PC-3 (cell line): ENCODE data around the gene LRRIQ4. TPM values are rescaled to one million over a fixed set of nuclear protein-coding genes. Genes with fewer than 3 reads are reported as not detected.

Experiments
- ATAC-seq: fragments of 200-7000 bp; cut with Tn5 transposase; 2 replicates; pipeline ENCODE4 v1.9.1; 2020; ENCODE audit warnings: mild to moderate bottlenecking, moderate library complexity
- BruUV-seq: library from RNA; stranded (reverse); fragments of 400-500 nt; replicated peaks from 2 replicates; lab custom pipeline; 2021; lab: Mats Ljungman, UMichigan
- CTCF ChIA-PET: fragments of 300-600 bp; sonication (Branson Sonifier 250); formaldehyde crosslinking; loops from one replicate; lab custom pipeline; 2022; ENCODE audit warnings: antibody characterized with exemption; lab: Charles Lee
- POLR2A ChIA-PET: fragments of 300-600 bp; sonication (Branson Sonifier 250); formaldehyde crosslinking; loops from one replicate; lab custom pipeline; 2022; ENCODE audit warnings: antibody characterized with exemption; ENCODE audit not compliant: unreplicated experiment; lab: Charles Lee
- DNase-seq: peaks from one replicate; pipeline ENCODE4 v3.0.0-alpha.2; 2015
- H2AFZ ChIP-seq: fragments of 300-600 bp; sonication (generic); 2 replicates; pipeline ENCODE4 v1.6.0; 2016; ENCODE audit warnings: antibody characterized with exemption, low read length
- H3F3A ChIP-seq: fragments of 300-600 bp; sonication (generic); one replicate; pipeline ENCODE4 v1.6.0; 2017; ENCODE audit warnings: antibody characterized with exemption, low read length, control low read depth, mild to moderate bottlenecking; ENCODE audit not compliant: unreplicated experiment
- H3K27ac ChIP-seq: fragments of 300-600 bp; sonication (generic); 2 replicates; pipeline ENCODE4 v1.5.1; 2016; ENCODE audit warnings: mild to moderate bottlenecking, low read length
- H3K27me3 ChIP-seq: fragments of 300-600 bp; sonication (generic); 2 replicates; pipeline ENCODE4 v1.6.1; 2016; ENCODE audit warnings: low read length, mixed read lengths
- H3K36me3 ChIP-seq: fragments of 300-600 bp; sonication (generic); 2 replicates; pipeline ENCODE4 v1.6.1; 2016; ENCODE audit warnings: low read depth, mixed run types, low read length, mixed read lengths
- H3K4me1 ChIP-seq: fragments of 300-600 bp; sonication (generic); 2 replicates; pipeline ENCODE4 v1.5.1; 2016; ENCODE audit warnings: low read length; ENCODE audit not compliant: insufficient read depth
- H3K4me2 ChIP-seq: fragments of 300-600 bp; sonication (generic); 2 replicates; pipeline ENCODE4 v1.6.0; 2016; ENCODE audit warnings: low read length
- H3K4me3 ChIP-seq: fragments of 300-600 bp; sonication (generic); 2 replicates; pipeline ENCODE4 v1.5.1; 2016; ENCODE audit warnings: mild to moderate bottlenecking, low read length, mixed read lengths
- H3K79me2 ChIP-seq: fragments of 300-600 bp; sonication (generic); 2 replicates; pipeline ENCODE4 v1.6.1; 2017; ENCODE audit warnings: low read length, mixed read lengths
- H3K9ac ChIP-seq: fragments of 300-600 bp; sonication (generic); 2 replicates; pipeline ENCODE4 v1.6.0; 2016; ENCODE audit warnings: mild to moderate bottlenecking, low read length
- H3K9me2 ChIP-seq: fragments of 300-600 bp; sonication (generic); replicated peaks from 2 replicates; pipeline ENCODE4 v1.6.1; 2016; ENCODE audit warnings: mixed run types, low read length, mixed read lengths
- H3K9me3 ChIP-seq: fragments of 300-600 bp; sonication (generic); 2 replicates; pipeline ENCODE4 v1.6.1; 2016; ENCODE audit warnings: low read length, mixed read lengths
- H4K20me1 ChIP-seq: fragments of 300-600 bp; sonication (generic); 2 replicates; pipeline ENCODE4 v1.6.1; 2016; ENCODE audit warnings: low read length, mixed read lengths
- CTCF ChIP-seq: fragments of 300-600 bp; sonication (generic); conservative IDR thresholded peaks from 2 replicates; pipeline ENCODE4 v1.5.1; 2017; ENCODE audit warnings: antibody characterized with exemption, low read depth, mild to moderate bottlenecking, low read length
- EZH2 ChIP-seq: fragments of 300-600 bp; sonication (generic); IDR thresholded peaks from one replicate; pipeline ENCODE4 v1.6.1; 2017; ENCODE audit warnings: antibody characterized with exemption, mild to moderate bottlenecking, low read length; ENCODE audit not compliant: unreplicated experiment
- EZH2phosphoT487 ChIP-seq: fragments of 300-600 bp; sonication (generic); IDR thresholded peaks from 2 replicates; pipeline ENCODE4 v1.6.1; 2018; ENCODE audit warnings: mild to moderate bottlenecking, antibody characterized with exemption, low read length, borderline replicate concordance
- intact Hi-C: fragments of 100-400 bp; cut with micrococcal nuclease; formaldehyde crosslinking; loops from 2 replicates; pipeline ENCODE4 v1.9.0; 2023
- total RNA-seq: library from RNA; depleted of rRNA; stranded (reverse); fragments of >200 nt; gene quantifications from 2 replicates; pipeline ENCODE4 v1.2.3, GENCODE V29; 2014; rRNA removed

LRRIQ4 gene
- total RNA-seq, 1 experiment from 2014 or later = not detected

DNA sequence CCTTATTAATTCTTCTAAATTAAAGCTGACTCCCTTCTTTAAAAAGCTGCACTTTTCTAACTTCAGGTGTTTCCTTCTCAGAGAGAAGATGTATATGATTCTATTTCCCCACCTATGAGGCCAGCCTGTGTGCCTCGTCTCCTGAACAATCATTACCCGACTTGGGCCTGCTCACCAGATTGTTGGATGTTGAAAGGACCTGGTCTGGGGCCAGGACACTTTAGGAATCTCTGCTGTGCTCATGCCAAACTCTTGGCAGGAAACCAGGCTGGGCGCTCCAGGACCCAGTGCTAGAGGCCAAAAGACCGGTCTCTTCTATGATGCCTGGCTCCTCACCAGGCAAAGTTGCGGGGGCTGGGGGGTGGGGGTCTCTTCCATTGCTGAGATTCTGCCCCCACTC lies 74.0 kb downstream of the LRRIQ4 start:
- ChIA-PET CTCF (no interaction called here), POLR2A (no interaction called here)
- no peak overlapping the region for H2AFZ ChIP-seq
- H4K20me1 ChIP-seq = no peaks in the 10 kb centered on the region
- H3K9ac ChIP-seq = no peak overlapping the region
- intact Hi-C loops = no loop called here
- no peak for DNase-seq
- TF ChIP-seq CTCF (no peak), EZH2phosphoT487 (no peak), EZH2 (no peak)
- ATAC-seq = no peak
- no peaks in the 10 kb centered on the region for H3K36me3 ChIP-seq
- H3K79me2 ChIP-seq = no peaks in the 10 kb centered on the region
- no peaks in the 10 kb centered on the region for H3F3A ChIP-seq
- no peaks in the 10 kb centered on the region for H3K9me3 ChIP-seq
- no peak overlapping the region for H3K4me3 ChIP-seq
- no peak overlapping the region for H3K4me2 ChIP-seq
- no peaks in the 10 kb centered on the region for H3K27me3 ChIP-seq
- no peaks in the 10 kb centered on the region for H3K4me1 ChIP-seq
- no TSS peak for BruUV-seq
- no peaks in the 10 kb centered on the region for H3K9me2 ChIP-seq
- H3K27ac ChIP-seq = no peak overlapping the region

Other genes with a start within 250 kb of the LRRIQ4 start
- gene MECOM, start 149.2 kb upstream of the LRRIQ4 start, total RNA-seq = 10.0 and 11.4 TPM in 2 replicates
- 544 and 737 TPM in 2 replicates for gene TERC, start 47.8 kb upstream of the LRRIQ4 start, total RNA-seq
- 2.6 and 4.1 TPM in 2 replicates for gene ACTRT3, start 43.3 kb upstream of the LRRIQ4 start, total RNA-seq
- gene MYNN, start 39.5 kb upstream of the LRRIQ4 start, total RNA-seq = 7.4 and 12.9 TPM in 2 replicates
- gene LRRC34, start within 50 bp of the LRRIQ4 start, total RNA-seq = 1.8 and 3.8 TPM in 2 replicates
- 0.04 TPM in 1 of 2 replicates, not detected in the other for gene LRRC31, start 57.1 kb downstream of the LRRIQ4 start, total RNA-seq
- gene SAMD7, start 98.7 kb downstream of the LRRIQ4 start, total RNA-seq = not detected in 2 replicates
- 29.0 and 31.8 TPM in 2 replicates for gene SEC62, start 153.9 kb downstream of the LRRIQ4 start, total RNA-seq
- 13.0 and 15.7 TPM in 2 replicates for gene GPR160, start 225.1 kb downstream of the LRRIQ4 start, total RNA-seq